Fibroblast of pulmonary artery (primary cell): ENCODE measurements around the gene EPB41L4A.

ENCODE experiments used
- DNase-seq: peaks from one replicate; pipeline ENCODE4 v3.0.0-alpha.2; 2010; ENCODE audit warnings: low read depth
- H3K4me3 ChIP-seq: replicated peaks from 2 replicates; pipeline ENCODE4 v1.5.1; 2011; ENCODE audit warnings: low read depth, mild to moderate bottlenecking, control low read depth, low read length, moderate library complexity
- TF ChIP-seq, protein P1 (sequence below): IDR thresholded peaks from 2 replicates; pipeline ENCODE4 v1.5.1; 2011; ENCODE audit warnings: mild to moderate bottlenecking, control low read depth, low read length, inconsistent platforms; ENCODE audit errors: missing control alignments

Gene EPB41L4A

DNA sequence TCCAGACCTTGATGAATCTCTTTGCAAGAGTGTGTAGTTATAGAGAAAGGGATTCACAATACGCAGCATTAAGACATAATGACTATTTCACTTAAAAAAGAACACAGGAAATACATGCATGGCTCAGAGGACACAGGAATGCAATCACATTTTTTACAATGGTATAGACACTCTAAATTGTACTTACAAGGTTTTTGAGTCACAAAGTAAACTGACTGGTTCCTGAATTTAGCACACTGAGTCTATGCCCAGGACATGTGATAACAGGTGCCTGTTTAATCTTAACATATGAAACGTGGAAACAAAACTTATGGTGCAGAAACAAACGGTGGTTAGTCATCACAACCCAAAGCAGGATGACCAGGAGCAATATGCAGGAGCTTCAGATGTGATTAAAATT, 6.7 kb downstream of the EPB41L4A start:
- H3K4me3 ChIP-seq: no peak overlapping the region
- TF ChIP-seq, protein P1, sequence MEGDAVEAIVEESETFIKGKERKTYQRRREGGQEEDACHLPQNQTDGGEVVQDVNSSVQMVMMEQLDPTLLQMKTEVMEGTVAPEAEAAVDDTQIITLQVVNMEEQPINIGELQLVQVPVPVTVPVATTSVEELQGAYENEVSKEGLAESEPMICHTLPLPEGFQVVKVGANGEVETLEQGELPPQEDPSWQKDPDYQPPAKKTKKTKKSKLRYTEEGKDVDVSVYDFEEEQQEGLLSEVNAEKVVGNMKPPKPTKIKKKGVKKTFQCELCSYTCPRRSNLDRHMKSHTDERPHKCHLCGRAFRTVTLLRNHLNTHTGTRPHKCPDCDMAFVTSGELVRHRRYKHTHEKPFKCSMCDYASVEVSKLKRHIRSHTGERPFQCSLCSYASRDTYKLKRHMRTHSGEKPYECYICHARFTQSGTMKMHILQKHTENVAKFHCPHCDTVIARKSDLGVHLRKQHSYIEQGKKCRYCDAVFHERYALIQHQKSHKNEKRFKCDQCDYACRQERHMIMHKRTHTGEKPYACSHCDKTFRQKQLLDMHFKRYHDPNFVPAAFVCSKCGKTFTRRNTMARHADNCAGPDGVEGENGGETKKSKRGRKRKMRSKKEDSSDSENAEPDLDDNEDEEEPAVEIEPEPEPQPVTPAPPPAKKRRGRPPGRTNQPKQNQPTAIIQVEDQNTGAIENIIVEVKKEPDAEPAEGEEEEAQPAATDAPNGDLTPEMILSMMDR: no peak
- no peak for DNase-seq

DNA sequence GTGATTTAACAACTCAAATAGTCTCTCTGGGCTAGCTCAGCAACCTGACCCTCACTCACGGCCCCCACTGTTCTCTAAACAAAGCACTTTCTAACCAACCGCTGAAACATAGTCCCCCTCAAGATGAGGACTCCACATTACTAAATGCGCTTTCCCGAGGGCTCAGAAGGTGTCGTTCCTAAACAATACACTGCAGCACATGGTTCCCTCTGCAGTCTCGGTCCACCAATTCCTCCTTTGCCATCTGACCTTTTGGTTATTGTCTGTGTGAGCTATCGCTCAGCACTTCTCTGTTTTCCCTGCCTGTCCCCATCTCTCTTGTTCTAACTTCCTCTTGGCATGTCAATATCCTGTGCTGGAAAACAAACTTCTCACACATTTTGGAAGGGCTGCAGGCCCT, 7.2 kb downstream of the EPB41L4A start:
- TF ChIP-seq, protein P1: no peak
- no peak overlapping the region for H3K4me3 ChIP-seq
- DNase-seq: no peak

DNA sequence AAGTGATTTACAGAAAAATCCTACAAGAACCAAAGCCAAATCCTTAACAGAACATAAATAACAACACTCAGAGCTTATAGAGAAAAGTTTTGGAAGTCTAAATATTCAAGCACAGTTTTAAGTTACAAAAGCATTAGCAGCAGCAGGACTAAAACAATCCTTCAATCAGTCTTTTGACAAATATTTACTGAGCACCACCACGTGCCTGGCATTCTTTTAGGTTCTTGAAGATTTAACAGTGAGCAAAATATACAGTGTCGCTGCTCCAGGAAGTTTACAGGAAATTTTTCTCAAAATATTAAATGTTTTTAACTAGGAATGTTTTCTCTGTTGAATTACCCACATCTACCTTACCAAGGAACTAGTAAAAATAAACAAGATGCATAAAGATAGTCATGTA, 11.4 kb downstream of the EPB41L4A start:
- TF ChIP-seq, protein P1: no peak
- no peak for DNase-seq
- no peak overlapping the region for H3K4me3 ChIP-seq

DNA sequence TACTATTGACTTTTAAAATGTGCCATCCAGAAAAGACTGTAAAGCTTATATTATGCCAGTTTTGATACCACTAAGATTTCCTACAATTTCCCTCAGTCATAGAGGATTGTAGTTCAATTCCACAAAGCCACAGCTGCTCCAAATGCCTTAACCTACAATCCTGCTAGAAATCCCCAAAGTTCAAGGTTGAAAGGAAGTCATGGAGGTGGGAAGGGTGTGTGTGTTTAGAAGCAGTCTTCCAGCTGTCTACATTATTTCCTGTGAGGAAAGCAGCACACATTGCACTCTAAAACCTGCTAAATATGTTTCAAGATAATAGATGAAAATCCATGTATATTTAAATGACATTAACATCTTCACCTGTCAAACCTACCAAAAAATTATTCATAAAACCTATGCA, 11.8 kb downstream of the EPB41L4A start:
- DNase-seq: no peak
- no peak overlapping the region for H3K4me3 ChIP-seq
- TF ChIP-seq, protein P1: no peak

DNA sequence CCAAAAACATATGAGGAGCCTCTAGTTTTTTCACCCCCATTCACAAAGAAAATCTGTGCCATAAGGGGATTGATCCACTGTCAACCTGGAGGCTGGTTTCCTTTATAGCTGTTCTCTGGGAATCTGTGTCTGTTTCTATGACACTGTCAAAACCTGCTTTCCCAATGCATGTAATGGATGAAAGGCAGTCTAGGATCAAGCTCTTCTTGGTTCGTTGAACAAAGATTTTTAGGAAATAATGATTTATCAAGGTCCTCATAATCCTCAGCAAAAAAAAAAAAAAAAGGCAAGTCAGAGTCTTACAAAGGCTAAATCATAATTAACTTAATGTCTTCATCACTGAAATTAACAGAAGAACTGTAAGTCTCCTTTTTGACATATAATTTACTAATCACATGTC, 16.0 kb downstream of the EPB41L4A start:
- TF ChIP-seq, protein P1: no peak
- H3K4me3 ChIP-seq: no peak overlapping the region
- no peak for DNase-seq

DNA sequence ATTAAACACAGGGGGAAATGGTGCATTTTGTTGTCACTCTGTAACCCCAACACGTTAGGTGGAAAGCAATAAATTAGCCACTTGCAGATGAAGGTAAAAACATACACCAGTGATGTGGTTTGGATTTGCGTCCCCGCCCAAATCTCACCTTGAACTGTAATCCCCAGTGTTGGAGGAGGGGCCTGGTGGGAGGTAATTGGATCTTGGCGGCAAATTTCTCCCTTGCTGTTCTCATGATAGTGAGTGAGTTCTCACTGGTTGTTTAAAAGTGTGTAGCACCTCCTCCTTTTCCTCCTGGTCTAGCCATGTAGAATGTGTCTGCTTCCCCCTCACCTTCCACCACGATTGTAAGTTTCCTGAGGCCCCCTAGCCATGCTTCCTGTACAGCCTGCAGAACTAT, 17.2 kb downstream of the EPB41L4A start:
- no peak for DNase-seq
- no peak overlapping the region for H3K4me3 ChIP-seq
- TF ChIP-seq, protein P1: no peak

DNA sequence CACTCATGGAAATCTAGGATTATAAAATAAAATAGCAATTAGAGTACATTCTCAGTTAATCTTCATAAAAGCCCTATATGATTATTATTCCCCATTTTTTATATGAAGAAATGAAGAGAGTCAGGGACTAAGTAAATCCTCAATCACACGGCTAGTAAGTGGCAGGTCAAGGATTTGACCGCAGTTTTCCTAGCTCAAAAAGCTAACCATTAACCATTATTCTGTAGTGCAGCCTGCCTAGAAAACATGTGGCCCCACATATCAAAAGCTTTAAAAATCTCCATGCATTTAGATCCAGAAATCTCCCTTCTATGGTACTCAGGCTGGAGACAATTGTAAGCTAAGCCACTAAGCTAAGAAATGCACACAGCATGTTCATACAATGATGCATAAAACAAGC, 21.4 kb downstream of the EPB41L4A start:
- no peak overlapping the region for H3K4me3 ChIP-seq
- TF ChIP-seq, protein P1: no peak
- no peak for DNase-seq
